HG03575 (cell line): Measurements from ENCODE around the gene STN1.

Source experiments
- ATAC-seq: cut with Tn5 transposase; IDR thresholded peaks from one replicate; pipeline ENCODE4 v1.9.1; 2021; ENCODE audit not compliant: unreplicated experiment, insufficient number of reproducible peaks, low FRiP score; ENCODE audit errors: extremely low read depth

The STN1 gene

GRCh38 chr10:103918053-103918846 lies at the start of gene STN1:
TSS of gene STN1 (minus strand) at chr10:103918184. CDS start at chr10:103917594, 590 bp downstream.
- peak; percentile 55 for ATAC-seq

GRCh38 chr10:103967448-103968071 lies 49.6 kb upstream of the STN1 start:
- ATAC-seq, result no peak

- ATAC-seq, result no peak
Observed at GRCh38 chr10:103966671-103967447, 48.9 kb upstream of the STN1 start, which contains the start of gene SLK. TSS of gene SLK (plus strand) at chr10:103967140. CDS start at chr10:103967746, 606 bp downstream.

- ATAC-seq, result no peak
Observed at GRCh38 chr10:103960103-103960502, 42.1 kb upstream of the STN1 start.

- no peak for ATAC-seq
Observed at GRCh38 chr10:103958996-103959395, 41.0 kb upstream of the STN1 start.

- ATAC-seq, result no peak
Observed at GRCh38 chr10:103954543-103954942, 36.6 kb upstream of the STN1 start.

GRCh38 chr10:103951942-103952341 lies 34.0 kb upstream of the STN1 start:
- no peak for ATAC-seq

GRCh38 chr10:103951183-103951582 lies 33.2 kb upstream of the STN1 start:
- ATAC-seq, result no peak

- ATAC-seq, result no peak
Observed at GRCh38 chr10:103949728-103950127, 31.7 kb upstream of the STN1 start.

- ATAC-seq, result no peak
Observed at GRCh38 chr10:103947799-103948516, 30.0 kb upstream of the STN1 start.

- no peak for ATAC-seq
Observed at GRCh38 chr10:103942866-103943265, 24.9 kb upstream of the STN1 start.

GRCh38 chr10:103941801-103942200 lies 23.8 kb upstream of the STN1 start:
- ATAC-seq, result no peak

GRCh38 chr10:103939522-103939921 lies 21.5 kb upstream of the STN1 start:
- ATAC-seq, result no peak

GRCh38 chr10:103936022-103936421 lies 18.0 kb upstream of the STN1 start:
- no peak for ATAC-seq

- no peak for ATAC-seq
Observed at GRCh38 chr10:103934308-103934707, 16.3 kb upstream of the STN1 start.

GRCh38 chr10:103933557-103934121 lies 15.7 kb upstream of the STN1 start:
- no peak for ATAC-seq

GRCh38 chr10:103932971-103933370 lies 15.0 kb upstream of the STN1 start:
- no peak for ATAC-seq

GRCh38 chr10:103932271-103932670 lies 14.3 kb upstream of the STN1 start:
- ATAC-seq, result no peak

- ATAC-seq, result no peak
Observed at GRCh38 chr10:103931603-103932002, 13.6 kb upstream of the STN1 start.
